Gastrocnemius medialis (tissue), 4 donors: ENCODE results near the gene RADIL.

Experiments used
- POLR2A ChIP-seq, 2 donors: fragments of 450-650 bp; IDR thresholded peaks; one replicate each; pipeline ENCODE4 v1.6.1; 2017; ENCODE audit warnings: antibody characterized with exemption in 2 of 2, mild to moderate bottlenecking in 2 of 2, moderate library complexity in 2 of 2
- TF ChIP-seq, protein P1 (sequence below), 5 experiments: fragments of 450-650 bp in 3 of 5; fragments of 200-600 bp in 2 of 5; sonication (generic) in 2 of 5; IDR thresholded peaks in 4 of 5; conservative IDR thresholded peaks in 1 of 5; 1 replicate in 4 of 5; 2 replicates in 1 of 5; pipeline ENCODE4 v1.5.1; 2016 to 2019; ENCODE audit warnings: antibody characterized with exemption in 5 of 5, mild to moderate bottlenecking in 3 of 5, moderate library complexity in 3 of 5

DNA sequence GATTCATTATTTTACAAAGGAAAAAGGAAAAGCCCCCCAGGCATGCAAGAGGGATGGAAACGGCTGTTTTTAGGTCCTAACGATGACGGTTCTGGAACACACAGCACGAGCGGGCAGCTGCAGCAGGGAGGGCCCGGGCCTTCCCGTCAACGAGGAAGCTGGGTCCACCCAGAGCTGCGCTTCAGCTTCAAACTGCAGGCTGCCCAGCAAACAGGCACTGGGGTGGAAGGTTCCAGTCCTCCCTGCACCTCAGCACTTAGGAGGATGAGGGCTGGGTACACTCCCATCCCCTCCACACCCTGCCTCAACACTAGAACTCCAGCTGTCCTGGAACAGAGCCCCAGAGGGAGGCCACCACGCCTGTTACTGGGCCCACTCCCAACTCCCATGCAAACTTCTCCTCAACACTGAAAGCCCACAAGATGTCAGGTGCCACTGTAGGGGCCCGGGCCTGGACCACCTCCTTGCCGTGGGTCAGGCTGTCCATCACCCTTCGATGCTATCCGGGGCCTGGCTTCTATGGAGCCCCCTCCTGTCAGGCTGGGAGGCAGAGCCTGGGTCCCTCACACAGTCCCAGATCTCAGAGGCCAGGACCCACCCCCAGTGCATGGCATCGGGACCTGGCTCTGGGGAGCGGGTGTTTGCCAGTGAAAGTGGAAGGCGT lies 54.7 kb downstream of the RADIL start:
- TF ChIP-seq, protein P1, sequence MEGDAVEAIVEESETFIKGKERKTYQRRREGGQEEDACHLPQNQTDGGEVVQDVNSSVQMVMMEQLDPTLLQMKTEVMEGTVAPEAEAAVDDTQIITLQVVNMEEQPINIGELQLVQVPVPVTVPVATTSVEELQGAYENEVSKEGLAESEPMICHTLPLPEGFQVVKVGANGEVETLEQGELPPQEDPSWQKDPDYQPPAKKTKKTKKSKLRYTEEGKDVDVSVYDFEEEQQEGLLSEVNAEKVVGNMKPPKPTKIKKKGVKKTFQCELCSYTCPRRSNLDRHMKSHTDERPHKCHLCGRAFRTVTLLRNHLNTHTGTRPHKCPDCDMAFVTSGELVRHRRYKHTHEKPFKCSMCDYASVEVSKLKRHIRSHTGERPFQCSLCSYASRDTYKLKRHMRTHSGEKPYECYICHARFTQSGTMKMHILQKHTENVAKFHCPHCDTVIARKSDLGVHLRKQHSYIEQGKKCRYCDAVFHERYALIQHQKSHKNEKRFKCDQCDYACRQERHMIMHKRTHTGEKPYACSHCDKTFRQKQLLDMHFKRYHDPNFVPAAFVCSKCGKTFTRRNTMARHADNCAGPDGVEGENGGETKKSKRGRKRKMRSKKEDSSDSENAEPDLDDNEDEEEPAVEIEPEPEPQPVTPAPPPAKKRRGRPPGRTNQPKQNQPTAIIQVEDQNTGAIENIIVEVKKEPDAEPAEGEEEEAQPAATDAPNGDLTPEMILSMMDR (IDR thresholded peaks at IDR 0.05 in 4 of 5, conservative IDR thresholded peaks at IDR 0.05 in 1 of 5), result no peak
- TF ChIP-seq POLR2A (IDR thresholded peaks at IDR 0.05), result no peak
